MM.1S (cell line): ENCODE data around the gene VEPH1.

Source experiments
- DNase-seq: peaks from one replicate; pipeline ENCODE4 v3.0.0-alpha.2; 2015
- H2AFZ ChIP-seq: fragments of 300-600 bp; sonication (generic); 2 replicates; pipeline ENCODE4 v1.6.0; 2016; ENCODE audit warnings: antibody characterized with exemption, low read length
- H3F3A ChIP-seq: fragments of 300-600 bp; sonication (generic); 2 replicates; pipeline ENCODE4 v1.6.1; 2016; ENCODE audit warnings: mild to moderate bottlenecking, antibody characterized with exemption, low read length, moderate library complexity, mixed read lengths; ENCODE audit not compliant: insufficient read depth
- H3K27ac ChIP-seq: fragments of 300-600 bp; sonication (generic); 2 replicates; pipeline ENCODE4 v1.5.1; 2016; ENCODE audit warnings: mild to moderate bottlenecking, low read length
- H3K27me3 ChIP-seq: fragments of 300-600 bp; sonication (generic); replicated peaks from 2 replicates; pipeline ENCODE4 v1.6.0; 2016; ENCODE audit warnings: low read length; ENCODE audit not compliant: insufficient read depth
- H3K36me3 ChIP-seq: fragments of 300-600 bp; sonication (generic); replicated peaks from 2 replicates; pipeline ENCODE4 v1.6.1; 2016; ENCODE audit warnings: mild to moderate bottlenecking, low read length, mixed read lengths; ENCODE audit not compliant: insufficient read depth
- H3K4me1 ChIP-seq: fragments of 300-600 bp; sonication (generic); 2 replicates; pipeline ENCODE4 v1.6.1; 2016; ENCODE audit warnings: low read length, mixed read lengths
- H3K4me2 ChIP-seq: fragments of 300-600 bp; sonication (generic); 2 replicates; pipeline ENCODE4 v1.6.0; 2016; ENCODE audit warnings: low read depth, low read length
- H3K4me3 ChIP-seq: fragments of 300-600 bp; sonication (generic); 2 replicates; pipeline ENCODE4 v1.5.1; 2016; ENCODE audit warnings: low read length, mixed read lengths
- H3K79me2 ChIP-seq: fragments of 300-600 bp; sonication (generic); 2 replicates; pipeline ENCODE4 v1.6.1; 2016; ENCODE audit warnings: mixed run types, low read length, mixed read lengths
- H3K9ac ChIP-seq: fragments of 300-600 bp; sonication (generic); 2 replicates; pipeline ENCODE4 v1.6.1; 2016; ENCODE audit warnings: low read length, mixed read lengths
- H3K9me2 ChIP-seq: fragments of 300-600 bp; sonication (generic); replicated peaks from 2 replicates; pipeline ENCODE4 v1.6.1; 2016; ENCODE audit warnings: mild to moderate bottlenecking, low read length, mixed read lengths; ENCODE audit not compliant: insufficient read depth
- H3K9me3 ChIP-seq: fragments of 300-600 bp; sonication (generic); replicated peaks from 2 replicates; pipeline ENCODE4 v1.6.1; 2016; ENCODE audit warnings: mild to moderate bottlenecking, low read length, mixed read lengths; ENCODE audit not compliant: insufficient read depth
- H4K20me1 ChIP-seq: fragments of 300-600 bp; sonication (generic); 2 replicates; pipeline ENCODE4 v1.6.1; 2016; ENCODE audit warnings: mild to moderate bottlenecking, low read length, moderate library complexity, mixed read lengths; ENCODE audit not compliant: insufficient read depth
- CTCF ChIP-seq: fragments of 300-600 bp; sonication (generic); IDR thresholded peaks from 2 replicates; pipeline ENCODE4 v1.5.1; 2016; ENCODE audit warnings: antibody characterized with exemption, low read length, mixed read lengths
- EZH2 ChIP-seq: fragments of 300-600 bp; sonication (generic); optimal IDR thresholded peaks from 2 replicates; pipeline ENCODE3; 2017; ENCODE audit warnings: low read depth, mild to moderate bottlenecking, antibody characterized with exemption, low read length, mixed read lengths
- EZH2phosphoT487 ChIP-seq: fragments of 300-600 bp; sonication (generic); IDR thresholded peaks from 2 replicates; pipeline ENCODE4 v1.6.1; 2018; ENCODE audit warnings: antibody characterized with exemption, low read length

VEPH1 gene

GRCh38 chr3:157242836-157243235, 260.4 kb downstream of the VEPH1 start:
- H3F3A ChIP-seq, result no peaks in the 10 kb centered on the region
- H3K9me3 ChIP-seq, result no peaks in the 10 kb centered on the region
- H3K9ac ChIP-seq, result no peak overlapping the region
- H3K4me3 ChIP-seq, result no peak overlapping the region
- no peak overlapping the region for H3K27ac ChIP-seq
- no peaks in the 10 kb centered on the region for H3K27me3 ChIP-seq
- no peak for TF ChIP-seq EZH2
- TF ChIP-seq CTCF, result no peak
- no peak for TF ChIP-seq EZH2phosphoT487
- H2AFZ ChIP-seq, result no peak overlapping the region
- H3K4me2 ChIP-seq, result no peak overlapping the region
- no peaks in the 10 kb centered on the region for H3K79me2 ChIP-seq
- DNase-seq, result no peak
- H4K20me1 ChIP-seq, result no peaks in the 10 kb centered on the region
- H3K36me3 ChIP-seq, result no peaks in the 10 kb centered on the region
- no peaks in the 10 kb centered on the region for H3K9me2 ChIP-seq
- no peaks in the 10 kb centered on the region for H3K4me1 ChIP-seq

- H3K9ac ChIP-seq, result no peak overlapping the region
- H3K36me3 ChIP-seq, result no peaks in the 10 kb centered on the region
- H3K4me1 ChIP-seq, result no peaks in the 10 kb centered on the region
- H3K27ac ChIP-seq, result no peak overlapping the region
- no peaks in the 10 kb centered on the region for H3F3A ChIP-seq
- H3K79me2 ChIP-seq, result no peaks in the 10 kb centered on the region
- no peaks in the 10 kb centered on the region for H4K20me1 ChIP-seq
- no peaks in the 10 kb centered on the region for H3K9me2 ChIP-seq
- no peak for TF ChIP-seq CTCF
- TF ChIP-seq EZH2, result no peak
- no peak for TF ChIP-seq EZH2phosphoT487
- no peak overlapping the region for H3K4me2 ChIP-seq
- no peak for DNase-seq
- no peaks in the 10 kb centered on the region for H3K9me3 ChIP-seq
- H3K4me3 ChIP-seq, result no peak overlapping the region
- H2AFZ ChIP-seq, result no peak overlapping the region
- no peaks in the 10 kb centered on the region for H3K27me3 ChIP-seq
These were observed 261.6 kb downstream of the VEPH1 start for GRCh38 chr3:157241599-157241998.

GRCh38 chr3:157240408-157240807, 262.8 kb downstream of the VEPH1 start:
- no peaks in the 10 kb centered on the region for H3K9me3 ChIP-seq
- H3K4me2 ChIP-seq, result no peak overlapping the region
- H3K27ac ChIP-seq, result no peak overlapping the region
- H4K20me1 ChIP-seq, result no peaks in the 10 kb centered on the region
- no peaks in the 10 kb centered on the region for H3K9me2 ChIP-seq
- no peak for DNase-seq
- H3K27me3 ChIP-seq, result no peaks in the 10 kb centered on the region
- no peaks in the 10 kb centered on the region for H3K36me3 ChIP-seq
- no peaks in the 10 kb centered on the region for H3F3A ChIP-seq
- H3K4me3 ChIP-seq, result no peak overlapping the region
- H3K9ac ChIP-seq, result no peak overlapping the region
- no peaks in the 10 kb centered on the region for H3K4me1 ChIP-seq
- no peak overlapping the region for H2AFZ ChIP-seq
- TF ChIP-seq EZH2 (no peak), EZH2phosphoT487 (no peak), CTCF (no peak)
- no peaks in the 10 kb centered on the region for H3K79me2 ChIP-seq
